KOPT-K1 (cell line): Measurements from ENCODE around the gene RAB11A.
"Not testable (repeated sequence)": the region's sequence is repeated elsewhere in the genome, so short reads cannot be mapped to it uniquely, and the experiment has no call there.

ENCODE experiments used
- H3K27ac ChIP-seq: fragments of 200-600 bp; sonication (generic); 2 replicates; pipeline ENCODE4 v1.5.1; 2016; ENCODE audit warnings: antibody characterized with exemption, mild to moderate bottlenecking, low read depth, low read length; ENCODE audit not compliant: poor library complexity, severe bottlenecking
- H3K36me3 ChIP-seq: fragments of 200-600 bp; sonication (generic); 2 replicates; pipeline ENCODE4 v1.5.1; 2017; ENCODE audit warnings: antibody characterized with exemption, mild to moderate bottlenecking, low read length, moderate library complexity; ENCODE audit not compliant: insufficient read depth
- H3K9me3 ChIP-seq: fragments of 200-600 bp; sonication (generic); 2 replicates; pipeline ENCODE4 v1.5.1; 2017; ENCODE audit warnings: antibody characterized with exemption, low read length, mild to moderate bottlenecking; ENCODE audit not compliant: insufficient read depth, poor library complexity, severe bottlenecking

RAB11A gene

GRCh38 chr15:65868546-65869125, 655 bp upstream of the RAB11A start:
- no peaks in the 10 kb centered on the region for H3K36me3 ChIP-seq
- peak overlapping the region; percentile 84 for H3K27ac ChIP-seq
- H3K9me3 ChIP-seq = no peaks in the 10 kb centered on the region

- Histone ChIP-seq H3K36me3 (peaks cover 9% of the 10 kb centered on the region), H3K9me3 (no peaks in the 10 kb centered on the region), H3K27ac (peak overlapping the region; percentile 84)
These were observed 922 bp downstream of the RAB11A start for GRCh38 chr15:65869954-65870871.

GRCh38 chr15:65870889-65871533, 1.7 kb downstream of the RAB11A start:
- Histone ChIP-seq H3K27ac (peak overlapping the region; percentile 84), H3K9me3 (no peaks in the 10 kb centered on the region), H3K36me3 (peaks cover 16% of the 10 kb centered on the region)

GRCh38 chr15:65871886-65872285, 2.6 kb downstream of the RAB11A start:
- peaks cover 22% of the 10 kb centered on the region for H3K36me3 ChIP-seq
- not testable (repeated sequence) for H3K27ac ChIP-seq, H3K9me3 ChIP-seq

GRCh38 chr15:65872596-65872995, 3.3 kb downstream of the RAB11A start:
- not testable (repeated sequence) for H3K9me3 ChIP-seq, H3K27ac ChIP-seq
- peaks cover 29% of the 10 kb centered on the region for H3K36me3 ChIP-seq

GRCh38 chr15:65873256-65873655, 4.0 kb downstream of the RAB11A start:
- Histone ChIP-seq H3K36me3 (peaks cover 36% of the 10 kb centered on the region), H3K9me3 (no peaks in the 10 kb centered on the region), H3K27ac (no peak overlapping the region)

- no peaks in the 10 kb centered on the region for H3K9me3 ChIP-seq
- peaks cover 58% of the 10 kb centered on the region for H3K36me3 ChIP-seq
- H3K27ac ChIP-seq = no peak overlapping the region
These were observed 6.2 kb downstream of the RAB11A start for GRCh38 chr15:65875458-65875857.

- peaks cover 76% of the 10 kb centered on the region for H3K36me3 ChIP-seq
- H3K9me3 ChIP-seq = no peaks in the 10 kb centered on the region
- H3K27ac ChIP-seq = no peak overlapping the region
These were observed 8.5 kb downstream of the RAB11A start for GRCh38 chr15:65877749-65878148.

- Histone ChIP-seq H3K27ac (peak overlapping the region; percentile 19), H3K36me3 (peaks cover 95% of the 10 kb centered on the region), H3K9me3 (no peaks in the 10 kb centered on the region)
These were observed 12.6 kb downstream of the RAB11A start for GRCh38 chr15:65881766-65882434.

- Histone ChIP-seq H3K27ac (no peak overlapping the region), H3K36me3 (peaks cover 88% of the 10 kb centered on the region), H3K9me3 (no peaks in the 10 kb centered on the region)
These were observed 14.3 kb downstream of the RAB11A start for GRCh38 chr15:65883571-65883970.

GRCh38 chr15:65884511-65884910, 15.2 kb downstream of the RAB11A start:
- Histone ChIP-seq H3K9me3 (no peaks in the 10 kb centered on the region), H3K36me3 (peaks cover 88% of the 10 kb centered on the region), H3K27ac (no peak overlapping the region)

GRCh38 chr15:65885668-65886218, 16.5 kb downstream of the RAB11A start:
- H3K36me3 ChIP-seq = peaks cover 86% of the 10 kb centered on the region
- H3K27ac ChIP-seq = no peak overlapping the region
- no peaks in the 10 kb centered on the region for H3K9me3 ChIP-seq

- no peaks in the 10 kb centered on the region for H3K9me3 ChIP-seq
- no peak overlapping the region for H3K27ac ChIP-seq
- H3K36me3 ChIP-seq = peaks cover 85% of the 10 kb centered on the region
These were observed 18.3 kb downstream of the RAB11A start for GRCh38 chr15:65887565-65887964.

GRCh38 chr15:65888981-65889380, 19.7 kb downstream of the RAB11A start:
- Histone ChIP-seq H3K9me3 (no peaks in the 10 kb centered on the region), H3K36me3 (peaks cover 78% of the 10 kb centered on the region), H3K27ac (no peak overlapping the region)

- Histone ChIP-seq H3K9me3 (no peaks in the 10 kb centered on the region), H3K36me3 (peaks cover 69% of the 10 kb centered on the region), H3K27ac (no peak overlapping the region)
These were observed 23.8 kb downstream of the RAB11A start for GRCh38 chr15:65893060-65893459.
